NK-92 treated with Interleukin-12 subunit alpha and Interleukin-12 subunit beta, amount 100 ng/mL, for 24 hours (cell line): Measurements from ENCODE around the gene PLXNC1.
"Not testable (repeated sequence)": the region's sequence is repeated elsewhere in the genome, so short reads cannot be mapped to it uniquely, and the experiment has no call there.

Experiments
- DNase-seq: peaks from one replicate; lab custom pipeline; 2025; lab: John Stamatoyannopoulos, UW

The PLXNC1 gene

GRCh38 chr12:94297096-94297699 is 148.8 kb downstream of the PLXNC1 start:
- DNase-seq = no peak

DNA sequence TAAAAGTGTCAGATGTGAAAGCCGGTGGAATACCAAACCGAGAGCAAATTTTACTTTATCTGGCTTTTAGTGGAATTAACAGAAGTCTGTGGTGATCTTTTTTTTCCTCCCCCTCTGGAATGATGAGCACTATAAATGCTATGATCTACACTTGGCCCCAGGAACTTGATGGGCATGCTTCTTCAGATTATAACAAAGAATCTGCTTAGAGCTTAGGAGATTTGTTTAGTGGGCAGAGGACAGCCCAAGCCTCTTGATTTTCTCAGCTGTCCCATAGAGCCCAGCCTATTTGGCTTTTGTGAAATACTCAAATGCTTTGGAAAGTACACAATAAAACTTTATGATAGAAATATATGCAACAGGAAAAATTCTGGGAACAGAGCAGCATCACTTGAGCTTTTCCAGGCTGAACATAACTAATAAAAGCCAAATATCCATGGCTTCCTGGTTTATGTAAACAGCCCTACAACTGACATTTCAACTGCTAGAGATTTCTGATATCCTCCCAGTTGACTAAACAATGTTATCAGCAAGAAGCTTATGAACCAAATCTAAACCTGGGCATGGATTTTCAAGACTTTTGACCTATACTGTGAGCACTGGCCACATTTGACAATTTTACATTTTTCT is 149.6 kb downstream of the PLXNC1 start:
- no peak for DNase-seq

DNA sequence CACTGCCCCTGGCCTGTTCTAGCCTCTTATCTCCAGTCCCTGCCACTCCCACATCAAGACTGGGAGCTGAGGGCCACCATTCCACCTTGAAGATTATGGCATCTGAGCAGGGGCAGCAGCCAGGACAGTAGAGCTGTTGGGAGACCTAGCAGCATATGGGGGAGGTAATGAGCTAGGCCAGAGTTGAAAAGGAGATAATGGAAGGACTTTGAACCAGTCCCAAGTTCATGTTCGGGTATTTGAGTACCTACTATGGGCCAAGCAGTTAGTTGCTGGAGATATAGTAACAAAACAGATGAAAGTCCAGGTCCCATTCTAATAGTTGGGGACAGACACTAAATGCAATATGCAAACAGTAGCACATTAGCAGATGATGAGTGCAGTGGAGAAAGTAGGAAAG is 151.5 kb downstream of the PLXNC1 start:
- no peak for DNase-seq

GRCh38 chr12:94304012-94304411 is 155.6 kb downstream of the PLXNC1 start:
- no peak for DNase-seq

DNA sequence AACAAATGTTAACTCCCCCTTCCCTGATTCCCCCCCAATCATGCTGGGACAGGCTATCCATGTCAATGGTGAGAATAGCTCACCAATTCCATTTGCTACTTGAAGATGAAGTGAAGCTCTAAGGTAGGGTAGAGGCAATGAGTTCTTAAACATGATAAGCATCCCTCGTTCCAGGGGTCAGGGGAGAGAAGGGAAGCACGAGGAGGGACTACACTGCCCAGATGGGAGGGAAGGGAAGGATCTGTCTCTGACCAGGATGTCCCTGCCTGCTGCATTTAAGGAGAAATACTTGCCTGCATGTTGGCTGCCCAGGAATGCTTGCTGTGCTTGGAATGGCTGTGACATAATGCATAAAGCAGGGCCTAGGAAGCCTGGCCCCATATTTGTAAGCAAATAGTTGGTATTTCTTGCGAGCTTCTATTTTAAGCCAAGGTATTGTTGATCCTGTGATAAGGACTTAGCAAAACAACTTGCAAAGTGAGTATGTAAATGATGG is 156.2 kb downstream of the PLXNC1 start:
- DNase-seq = no peak

GRCh38 chr12:94305130-94305957 is 157.0 kb downstream of the PLXNC1 start:
- peak; percentile 28 for DNase-seq

- DNase-seq = no peak
These were observed 160.2 kb downstream of the PLXNC1 start for GRCh38 chr12:94308612-94309011.

- no peak for DNase-seq
These were observed 161.0 kb downstream of the PLXNC1 start for GRCh38 chr12:94309373-94309772.

DNA sequence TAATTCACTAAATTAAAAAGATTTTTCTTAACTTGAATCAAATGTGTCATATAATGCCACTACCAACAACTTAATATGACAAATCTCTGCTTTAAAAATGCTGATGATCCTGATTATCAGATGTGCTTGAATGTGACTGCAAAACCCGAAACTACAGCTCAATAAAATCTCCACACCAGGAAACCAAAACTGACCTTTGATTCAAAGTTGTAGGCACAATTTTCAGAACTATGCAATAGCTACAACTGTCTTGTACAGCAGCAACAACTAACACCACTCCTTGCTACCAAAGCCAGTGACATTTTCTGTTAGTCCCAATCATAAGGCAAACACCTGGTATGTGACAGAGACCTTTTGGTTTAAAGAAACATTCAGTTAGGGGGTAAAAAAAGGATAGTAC is 164.0 kb downstream of the PLXNC1 start:
- no peak for DNase-seq

DNA sequence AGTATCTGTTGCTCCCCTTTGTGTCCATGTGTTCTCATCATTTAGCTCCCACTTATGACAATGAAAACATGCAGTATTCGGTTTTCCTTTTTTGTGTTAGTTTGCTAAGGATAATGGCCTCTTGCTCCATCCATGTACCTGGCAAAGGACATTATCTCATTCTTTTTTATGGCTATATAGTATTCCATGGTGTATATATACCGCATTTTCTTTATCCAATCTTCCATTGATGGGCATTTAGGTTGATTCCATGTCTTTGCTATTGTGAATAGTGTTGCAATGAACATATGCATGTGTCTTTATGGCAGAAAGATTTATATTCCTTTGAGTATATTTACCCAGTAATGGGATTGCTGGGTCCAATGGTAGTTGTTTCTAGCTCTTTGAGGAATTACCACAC is 168.2 kb downstream of the PLXNC1 start:
- not testable (repeated sequence) for DNase-seq

GRCh38 chr12:94318181-94318580 is 169.8 kb downstream of the PLXNC1 start:
- no peak for DNase-seq

DNA sequence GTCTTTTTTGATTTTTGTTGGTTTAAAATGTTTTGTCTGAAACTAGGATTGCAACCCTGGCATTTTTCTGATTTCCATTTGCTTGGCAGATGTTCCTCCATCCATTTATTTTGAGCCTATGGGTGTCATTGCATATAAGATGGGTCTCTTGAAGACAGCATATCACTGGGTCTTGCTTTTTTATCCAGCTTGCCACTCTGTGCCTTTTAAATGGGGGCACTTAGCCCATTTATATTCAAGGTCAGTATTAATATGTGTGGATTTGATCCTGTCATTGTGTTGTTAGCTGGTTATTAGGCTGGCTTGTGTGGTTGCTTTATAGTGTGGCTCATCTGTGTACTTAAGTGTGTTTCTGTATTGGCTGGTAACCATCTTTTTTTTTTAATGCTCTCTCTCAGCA is 171.7 kb downstream of the PLXNC1 start:
- no peak for DNase-seq

GRCh38 chr12:94322346-94322745 is 174.0 kb downstream of the PLXNC1 start:
- DNase-seq = no peak

DNA sequence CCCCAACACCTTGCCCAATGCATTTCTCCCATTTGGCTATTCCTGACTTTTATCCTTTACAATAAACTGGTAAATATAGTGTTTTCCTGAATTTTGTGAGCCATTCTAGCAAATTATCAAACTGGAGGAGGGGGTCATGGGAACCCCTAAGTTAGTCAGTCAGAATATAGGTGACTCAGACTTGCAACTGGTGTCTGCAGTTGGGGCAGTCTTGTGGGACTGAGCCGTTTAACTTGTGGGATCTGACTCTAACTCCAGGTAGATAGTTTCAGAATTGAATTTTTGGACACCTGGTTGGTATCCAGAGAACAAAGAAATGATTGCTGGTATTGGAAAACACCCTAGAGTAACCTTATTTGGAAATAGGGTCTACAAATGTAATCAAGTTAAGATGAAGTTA is 177.9 kb downstream of the PLXNC1 start:
- DNase-seq = no peak

DNA sequence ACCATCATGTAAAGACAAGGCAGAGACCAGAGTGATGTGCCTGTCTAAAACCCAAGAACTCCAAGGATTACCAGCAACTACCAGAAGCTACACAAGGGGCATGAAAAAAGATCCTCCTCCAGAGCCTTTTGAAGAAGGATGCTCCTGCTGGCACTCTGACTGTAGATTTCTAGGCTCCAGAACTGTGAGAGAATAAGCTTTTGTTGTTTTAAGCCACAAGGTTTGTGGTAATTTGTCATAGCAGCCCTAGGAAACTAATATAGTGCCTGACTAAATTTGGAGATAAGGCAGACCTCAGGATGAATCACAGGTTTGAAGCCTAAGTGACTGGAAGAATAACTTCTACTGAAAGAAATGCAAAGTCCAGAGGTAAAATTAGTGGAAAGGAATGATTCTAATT is 178.3 kb downstream of the PLXNC1 start:
- no peak for DNase-seq

- DNase-seq = no peak
These were observed 179.4 kb downstream of the PLXNC1 start for GRCh38 chr12:94327809-94328208.

DNA sequence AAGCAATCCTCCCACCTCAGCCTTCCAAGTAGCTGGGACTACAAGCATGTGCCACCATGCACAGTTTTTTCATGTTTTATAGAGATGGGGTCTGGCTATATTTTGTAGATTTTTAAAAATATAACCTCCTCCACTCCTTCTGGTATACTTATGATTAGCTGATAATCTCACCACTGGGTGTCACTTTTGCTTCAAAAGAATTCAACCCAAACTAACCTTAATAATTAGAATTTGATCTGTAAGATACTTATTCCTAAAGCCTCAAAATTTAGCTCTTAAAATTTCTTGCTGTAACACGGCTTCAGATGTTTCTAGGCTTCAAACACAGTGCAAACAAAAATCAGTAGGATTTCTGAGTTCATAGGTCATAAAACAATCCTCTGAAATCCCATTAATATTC is 181.0 kb downstream of the PLXNC1 start:
- no peak for DNase-seq

GRCh38 chr12:94333396-94333795 is 185.0 kb downstream of the PLXNC1 start:
- DNase-seq = no peak

DNA sequence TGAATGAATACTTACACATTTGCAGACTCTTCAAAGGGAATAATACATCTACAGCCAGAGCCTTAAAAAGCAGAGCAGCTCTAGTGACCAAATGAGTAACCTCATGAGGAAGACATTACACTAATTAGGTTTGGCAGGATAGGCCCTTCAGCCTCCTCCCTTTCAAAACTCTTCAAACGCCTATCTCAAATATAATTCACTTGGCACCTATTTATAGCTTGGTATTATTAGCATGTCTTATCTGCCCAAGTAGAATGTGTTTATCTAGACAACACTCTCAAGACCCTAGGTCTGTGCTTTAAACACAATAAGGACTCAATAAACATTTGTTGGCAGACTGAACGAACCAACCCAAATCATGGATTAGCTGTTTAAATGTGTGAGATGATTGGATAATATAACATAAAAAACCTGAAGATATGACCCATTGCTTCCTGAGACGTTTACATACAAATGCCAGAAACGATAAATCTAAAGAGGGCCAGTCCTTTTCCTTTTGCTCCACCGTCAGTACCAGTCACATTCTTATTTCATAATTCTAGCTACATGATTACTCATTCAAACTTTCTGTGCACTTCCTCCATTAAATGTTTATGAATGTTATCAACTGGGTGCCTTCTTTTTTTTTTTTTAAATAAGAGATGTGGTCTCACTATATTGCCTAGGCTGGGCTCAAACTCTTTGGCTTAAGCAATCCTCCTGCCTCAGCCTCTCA is 188.0 kb downstream of the PLXNC1 start:
- no peak for DNase-seq

DNA sequence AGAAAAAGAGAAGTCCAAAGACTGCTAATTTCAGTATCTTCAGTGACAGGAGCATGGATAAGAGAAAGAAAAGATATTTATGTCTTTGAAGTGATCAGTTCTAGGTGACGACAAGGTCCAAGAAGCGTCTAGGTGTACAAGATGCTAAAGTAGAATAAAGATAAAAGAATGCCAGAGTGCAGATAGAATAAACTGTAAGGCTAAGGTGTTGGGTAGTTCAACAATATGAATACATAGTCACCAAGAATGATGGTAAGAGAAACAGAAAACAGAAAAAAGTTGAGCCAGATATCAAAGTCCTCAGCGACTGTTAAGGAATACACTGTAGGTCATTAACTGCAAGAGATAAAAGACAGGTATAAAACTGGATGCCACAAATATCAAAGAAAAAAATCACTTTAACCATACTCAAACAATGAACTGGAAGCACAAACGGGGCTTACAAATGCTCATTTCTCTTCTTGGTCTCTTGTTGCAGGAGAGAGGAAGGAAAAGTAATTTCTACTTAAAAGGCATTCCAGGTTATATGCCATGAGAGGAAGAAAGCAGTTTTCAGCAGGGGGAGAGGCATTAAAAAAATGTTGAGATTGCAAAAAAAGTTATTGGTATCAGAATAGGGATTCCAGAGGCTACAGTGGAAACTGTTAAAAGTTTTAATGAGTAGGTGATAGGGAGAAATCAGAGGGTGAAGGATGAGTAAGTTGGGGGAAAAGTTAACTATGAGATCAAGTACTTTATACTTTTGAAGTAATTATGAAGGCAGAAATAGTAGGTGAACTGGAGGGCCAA is 189.8 kb downstream of the PLXNC1 start:
- no peak for DNase-seq

DNA sequence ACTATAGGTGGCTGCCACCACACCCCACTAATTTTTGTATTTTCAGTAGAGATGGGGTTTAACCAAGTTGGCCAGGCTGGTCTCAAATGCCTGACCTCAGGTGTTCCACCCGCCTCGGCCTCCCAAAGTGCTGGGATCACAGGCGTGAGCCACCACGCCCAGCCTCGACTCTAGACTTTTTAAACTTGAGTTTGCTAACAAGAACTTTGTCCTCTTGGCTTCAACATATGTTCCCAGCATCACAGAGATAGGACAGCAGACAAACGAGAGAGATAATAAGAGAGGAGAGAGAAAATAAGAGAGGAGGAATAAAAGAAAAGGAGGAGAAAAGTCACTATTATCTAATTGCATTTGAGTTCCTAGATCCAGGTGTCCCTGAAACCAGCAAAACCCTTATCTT is 192.2 kb downstream of the PLXNC1 start:
- no peak for DNase-seq

DNA sequence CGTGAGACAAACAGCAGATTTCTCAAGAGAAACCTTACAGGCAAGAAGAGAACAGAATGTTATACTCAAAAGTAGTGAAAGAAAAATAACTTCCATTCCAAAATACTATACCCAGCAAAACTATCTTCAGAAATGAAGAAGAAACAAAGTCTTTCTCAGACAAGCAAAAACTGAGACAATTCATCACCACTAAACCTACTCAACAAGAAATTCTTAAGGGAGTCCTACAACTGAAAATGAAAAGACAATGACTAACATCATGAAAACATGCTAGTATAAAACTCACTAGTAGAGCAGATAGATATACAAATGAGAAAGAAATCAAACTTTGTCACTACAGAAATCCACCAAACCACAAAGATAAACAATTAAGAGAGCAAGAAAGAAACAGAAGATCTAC is 204.8 kb downstream of the PLXNC1 start:
- no peak for DNase-seq
